HPDE6-E6E7 (cell line): ENCODE data around the gene TOR2A.
"Not testable (repeated sequence)": the region's sequence is repeated elsewhere in the genome, so short reads cannot be mapped to it uniquely, and the experiment has no call there.

Experiments used
- DNase-seq: peaks from one replicate; pipeline ENCODE4 v3.0.0; 2011; ENCODE audit warnings: missing footprints; ENCODE audit errors: extremely low spot score

The TOR2A gene

GRCh38 chr9:127734747-127735529 lies at the start of gene TOR2A:
Gene TOR2A, minus strand, starts transcription at chr9:127735294. Its CDS starts 24 bp downstream, at chr9:127735270.
- peak; percentile 90 for DNase-seq

DNA sequence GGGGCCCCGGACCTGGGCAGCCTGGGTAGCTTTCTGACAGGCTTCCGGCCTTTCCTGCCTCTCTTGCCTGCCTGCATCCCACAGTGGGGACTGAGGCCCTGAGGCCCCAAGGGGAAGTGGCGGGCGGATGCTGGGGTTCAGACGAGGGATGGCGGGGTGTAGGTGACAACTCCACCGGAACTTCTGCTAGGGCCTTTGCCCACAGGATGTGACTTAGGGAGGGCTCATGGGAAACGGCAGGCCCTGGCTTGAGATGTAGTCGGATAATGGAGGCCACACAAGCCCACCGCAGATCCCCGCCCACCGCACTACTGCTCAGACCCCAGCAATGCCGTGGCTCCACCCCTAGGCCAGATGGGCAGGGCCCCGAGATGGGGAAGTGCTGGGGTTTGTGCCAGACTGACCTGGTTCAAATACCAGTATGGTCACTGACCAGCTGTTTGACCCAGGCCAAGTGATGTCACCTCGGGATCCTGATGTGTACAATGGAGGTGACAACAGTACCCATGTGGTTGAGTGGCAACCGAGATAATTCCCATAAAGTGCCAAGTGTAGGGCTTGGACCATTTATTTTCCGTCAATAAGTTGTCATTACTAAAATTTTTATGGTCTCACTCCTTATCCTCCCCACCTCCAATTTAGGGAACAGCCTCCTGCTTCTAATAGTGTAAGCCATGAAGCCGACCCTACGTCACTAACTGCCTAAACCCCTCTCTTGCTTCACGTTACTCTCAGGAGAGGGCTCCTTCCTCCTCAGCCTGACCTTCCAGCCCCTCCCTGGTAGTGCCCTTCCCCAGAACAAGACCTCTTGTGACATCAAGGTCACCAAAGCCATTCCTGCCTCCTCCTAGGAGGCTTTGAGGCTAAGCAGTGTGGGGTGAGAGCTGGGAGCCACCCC lies 48.3 kb upstream of the TOR2A start:
- no peak for DNase-seq

DNA sequence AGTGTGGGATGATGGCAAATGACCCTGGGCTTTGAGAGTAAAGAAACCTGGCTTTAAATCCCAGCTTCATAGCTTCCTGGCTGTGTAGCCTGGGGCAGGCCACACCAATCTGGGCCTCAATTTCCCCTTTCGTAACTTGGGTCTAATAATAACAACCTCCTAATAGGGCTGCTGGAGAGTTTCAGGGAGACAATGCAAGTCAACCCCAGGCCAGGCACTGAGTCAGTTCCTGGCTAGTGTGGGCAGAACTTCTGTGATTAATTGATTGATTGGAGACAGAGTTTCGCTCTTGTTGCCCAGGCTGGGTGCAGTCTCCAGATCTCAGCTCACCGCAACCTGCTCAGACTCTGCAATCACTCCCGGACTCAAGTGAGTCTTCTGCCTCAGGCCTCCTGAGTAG lies 46.7 kb upstream of the TOR2A start:
- DNase-seq: no peak

- DNase-seq: not testable (repeated sequence)
Measured at GRCh38 chr9:127780909-127781308, 45.8 kb upstream of the TOR2A start.

- DNase-seq: no peak
Measured at GRCh38 chr9:127780126-127780885, 45.2 kb upstream of the TOR2A start.

DNA sequence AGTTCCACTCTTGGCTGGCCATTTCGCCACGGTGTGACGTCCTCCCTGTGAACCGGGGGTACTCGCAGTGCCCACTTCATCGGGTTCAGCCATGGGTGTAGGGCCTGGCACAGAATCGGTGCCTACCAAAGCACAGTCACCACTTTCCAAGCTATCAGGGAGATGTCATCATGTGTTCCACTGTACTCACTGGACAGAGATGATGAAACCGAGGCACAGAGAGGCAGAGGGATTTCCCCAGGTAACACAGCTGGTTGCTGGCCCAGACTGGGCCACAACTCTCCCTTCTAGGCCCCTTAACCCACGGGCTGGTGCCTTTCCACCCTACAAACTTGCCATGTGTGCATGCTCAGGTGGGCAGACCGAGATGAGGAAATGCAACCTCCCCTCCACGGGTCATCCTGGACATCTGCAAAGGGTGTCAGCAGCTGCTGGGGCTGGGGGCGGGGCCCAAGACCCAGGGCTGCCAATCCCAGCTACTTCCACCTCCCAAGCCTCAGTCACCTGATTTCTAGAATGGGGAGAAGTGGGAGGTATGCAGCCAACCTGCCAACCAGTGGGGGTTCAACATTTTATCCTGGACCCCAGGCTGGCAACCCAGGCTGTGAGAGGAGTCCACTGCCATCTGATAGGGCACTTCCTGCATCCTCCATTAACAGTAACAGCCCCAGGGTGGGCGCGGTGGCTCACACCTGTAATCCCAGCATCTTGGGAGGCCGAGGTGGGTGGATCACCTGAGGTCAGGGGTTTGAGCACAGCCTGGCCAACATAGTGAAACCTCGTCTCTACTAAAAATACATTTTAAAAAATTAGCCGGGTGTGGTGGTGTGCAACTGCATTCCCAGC lies 44.3 kb upstream of the TOR2A start:
- DNase-seq: no peak

DNA sequence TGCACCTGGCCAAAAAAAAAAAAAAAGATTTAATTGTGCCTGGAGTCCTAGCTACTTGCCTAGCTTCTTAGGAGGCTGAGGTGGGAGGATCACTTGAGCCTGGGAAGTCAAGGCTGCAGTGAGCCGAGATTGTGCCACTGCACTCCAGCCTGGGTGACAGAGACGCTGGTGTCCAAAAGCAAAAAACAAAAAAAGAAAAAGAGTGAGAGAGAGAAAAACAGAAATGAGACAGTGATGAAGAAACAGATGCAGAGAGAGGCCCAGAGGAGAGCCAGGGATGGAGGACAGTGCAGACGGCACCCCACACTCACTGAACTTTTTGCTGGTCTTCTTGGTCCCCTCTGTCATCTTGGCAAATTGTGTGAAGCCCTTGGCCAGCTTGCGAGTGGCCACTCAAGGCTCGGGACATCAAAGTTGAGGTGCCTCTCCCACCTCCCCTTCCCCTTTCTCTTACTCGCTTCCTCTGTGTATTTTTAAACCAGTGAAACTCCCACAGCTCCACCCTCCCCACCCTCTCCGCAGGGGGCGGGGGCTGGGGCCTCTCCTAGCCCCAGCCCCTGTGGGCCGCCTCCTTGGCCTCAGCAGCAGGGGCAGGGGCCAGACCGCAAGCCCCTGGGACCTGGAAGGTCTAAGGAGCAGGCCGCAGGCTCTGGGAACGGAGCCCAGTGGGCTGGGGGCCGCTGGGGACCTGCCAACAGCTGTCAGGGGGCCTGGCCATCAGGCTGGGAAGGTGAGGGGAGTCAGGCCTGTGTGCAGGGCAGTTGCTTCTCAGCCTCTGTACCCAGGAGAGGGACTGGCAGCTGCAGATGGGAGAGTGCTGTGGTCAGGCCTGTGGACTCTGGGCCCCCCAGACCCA lies 43.4 kb upstream of the TOR2A start, which contains the start of gene SH2D3C:
TSS of gene SH2D3C (minus strand) at position 387 of the 856 bp plus-strand sequence. CDS start at position 348, 39 bp downstream.
- no peak for DNase-seq

- no peak for DNase-seq
Measured at GRCh38 chr9:127777368-127777980, 42.4 kb upstream of the TOR2A start.

- DNase-seq: no peak
Measured at GRCh38 chr9:127776924-127777289, 41.8 kb upstream of the TOR2A start.

DNA sequence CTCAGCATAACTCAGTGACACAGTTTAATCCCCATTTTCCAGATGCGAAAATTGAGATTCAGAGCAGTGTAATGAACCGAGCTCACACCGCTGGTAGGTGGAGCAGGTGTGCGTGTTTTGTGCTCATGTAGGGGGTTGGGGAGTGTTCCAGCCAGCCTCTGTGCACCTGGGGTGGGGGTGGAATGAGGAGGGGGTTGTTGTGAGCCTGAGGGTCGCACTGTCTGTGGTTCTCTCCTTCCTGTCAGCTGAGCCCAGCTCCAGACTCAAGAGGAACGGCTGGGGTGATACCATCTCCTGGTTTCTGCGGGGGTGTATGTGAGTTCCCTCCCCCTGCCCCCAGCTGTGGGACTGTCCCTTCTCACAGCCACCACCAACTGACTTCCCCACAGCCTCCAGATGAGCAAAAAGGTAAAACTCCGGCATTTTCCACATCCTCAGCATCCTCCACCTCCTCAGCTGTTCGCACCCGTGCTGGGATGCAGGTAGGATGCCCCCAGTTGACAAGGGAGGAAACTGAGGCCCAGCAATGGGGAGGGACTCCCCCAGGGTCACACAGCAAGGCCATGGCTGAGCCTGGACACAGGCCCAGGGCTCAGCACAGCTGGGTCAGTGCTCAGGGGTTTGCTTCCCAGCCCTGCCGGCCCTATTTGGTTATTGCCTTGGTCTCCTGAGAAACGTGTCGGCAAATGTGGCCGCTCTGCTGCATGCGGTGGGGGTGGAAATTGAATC lies 41.3 kb upstream of the TOR2A start:
- no peak for DNase-seq

GRCh38 chr9:127773981-127774380 lies 38.9 kb upstream of the TOR2A start:
- no peak for DNase-seq

DNA sequence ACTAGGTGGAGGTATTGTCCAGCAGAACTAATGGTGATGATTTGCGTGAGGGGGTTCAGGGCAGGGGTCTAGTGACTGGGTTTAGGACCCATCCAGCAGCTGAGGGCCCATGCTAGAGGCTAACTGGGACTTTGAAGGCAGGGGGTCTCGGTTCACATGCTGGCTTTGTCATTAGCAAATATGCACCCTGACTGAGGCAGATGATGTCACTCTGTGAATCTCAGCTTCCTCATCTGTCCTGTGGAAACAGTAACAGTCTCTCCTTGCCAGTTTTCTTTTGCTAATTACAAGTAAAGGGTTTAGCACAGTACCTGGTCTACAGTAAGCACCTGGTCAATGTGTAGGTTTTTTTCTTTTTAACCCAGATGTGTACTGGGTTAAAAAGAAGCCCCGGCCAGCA lies 38.2 kb upstream of the TOR2A start:
- no peak for DNase-seq

GRCh38 chr9:127772603-127773002 lies 37.5 kb upstream of the TOR2A start:
- no peak for DNase-seq

GRCh38 chr9:127771570-127772189 lies 36.6 kb upstream of the TOR2A start:
- no peak for DNase-seq

DNA sequence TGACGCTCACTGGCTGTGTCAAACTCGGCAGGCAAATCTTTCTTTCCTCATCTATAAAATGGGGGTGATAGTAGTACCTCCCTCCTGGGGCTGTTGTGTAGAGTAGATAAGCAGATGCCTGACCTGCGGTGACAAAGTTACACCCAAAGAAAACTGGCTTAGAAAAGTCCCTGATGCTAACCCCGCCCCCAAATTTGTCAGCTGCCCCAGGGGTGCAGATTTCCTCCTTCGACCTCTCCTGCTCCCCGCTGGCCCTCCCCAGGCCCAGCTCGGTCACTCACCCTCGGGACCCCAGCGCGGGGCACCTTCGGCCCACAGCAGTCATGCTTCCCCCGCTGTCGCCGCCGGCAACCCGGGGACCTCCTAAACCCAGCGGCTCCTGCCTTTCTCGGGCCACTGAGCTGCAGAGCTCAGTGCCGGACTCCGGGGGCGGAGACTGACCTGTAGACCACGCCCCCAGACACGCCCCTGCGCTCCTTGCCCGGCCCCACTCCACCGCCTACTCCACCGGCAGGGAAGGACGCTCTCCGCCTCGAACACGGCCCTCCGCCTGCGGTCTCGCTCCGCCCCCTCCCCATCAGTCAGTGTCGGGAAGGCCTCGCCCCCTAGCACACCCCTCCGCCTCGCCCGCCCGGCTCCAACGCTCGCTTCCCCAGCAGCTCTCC lies 35.9 kb upstream of the TOR2A start:
- peak; percentile 97 for DNase-seq

GRCh38 chr9:127770583-127770904 lies 35.5 kb upstream of the TOR2A start:
- no peak for DNase-seq

DNA sequence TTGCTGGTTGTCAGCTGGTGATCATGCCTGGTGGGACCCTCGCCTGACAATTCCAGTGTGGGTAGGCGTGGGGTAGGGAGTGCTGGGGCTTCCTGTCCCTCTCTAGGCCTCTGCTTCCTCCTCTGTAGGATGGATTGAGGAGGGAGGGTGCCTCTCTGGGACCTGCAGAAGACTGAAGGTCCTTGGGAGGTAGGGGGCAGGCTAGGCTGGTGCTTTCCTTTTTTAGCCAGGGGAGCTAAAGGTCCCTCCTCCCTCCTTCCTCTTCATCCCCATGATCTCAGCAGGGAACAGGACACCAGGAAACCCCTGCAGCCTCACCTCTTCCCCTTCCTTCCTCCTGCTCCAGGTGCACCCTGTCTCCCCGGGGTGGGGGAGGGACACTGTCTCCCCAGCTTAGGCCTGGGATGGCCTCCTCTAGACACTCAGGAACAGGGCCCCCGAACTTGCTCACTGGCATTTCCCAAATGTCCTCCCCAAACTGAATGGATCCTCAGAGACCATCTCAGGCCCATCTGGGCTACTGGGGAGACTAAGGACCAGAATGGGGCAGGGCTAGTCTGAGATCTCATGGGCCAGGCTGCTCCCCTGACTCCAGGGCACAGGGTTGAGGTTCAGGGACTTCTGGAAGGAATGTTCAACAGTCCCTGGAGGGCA lies 35.0 kb upstream of the TOR2A start:
- DNase-seq: no peak

DNA sequence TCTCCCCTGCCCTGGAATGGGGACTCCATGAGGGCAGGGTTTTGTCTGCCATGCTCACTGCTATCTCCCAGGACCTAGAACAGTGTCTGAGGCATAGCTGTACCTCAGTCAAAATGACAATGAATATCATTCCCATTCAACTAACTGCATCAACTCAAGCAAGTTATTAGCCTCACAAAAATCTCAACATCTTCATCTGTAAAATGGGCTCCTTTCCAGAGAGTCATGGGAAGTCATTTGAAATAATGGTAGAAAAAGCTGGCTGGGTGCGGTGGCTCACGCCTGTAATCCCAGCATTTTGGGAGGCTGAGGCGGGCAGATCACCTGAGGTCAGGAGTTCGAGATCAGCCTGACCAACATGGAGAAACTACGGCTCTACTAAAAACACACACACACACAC lies 34.0 kb upstream of the TOR2A start:
- DNase-seq: no peak
